Activated CD8-positive, alpha-beta memory T cell treated with anti-CD3 and anti-CD28 coated beads for 48 hours (primary cell): ENCODE data around the gene NSF.
"Not testable (repeated sequence)": the region's sequence is repeated elsewhere in the genome, so short reads cannot be mapped to it uniquely, and the experiment has no call there.

Experiments used
- DNase-seq, 3 experiments: peaks; one replicate each; pipeline ENCODE4 v3.0.0-alpha.2; 2020; ENCODE audit warnings: low read depth in 2 of 3, low spot score in 2 of 3

Gene NSF

GRCh38 chr17:46753776-46754175, 163.3 kb downstream of the NSF start:
- no peak for DNase-seq

- DNase-seq: no peak
Measured at GRCh38 chr17:46756081-46756735, 165.7 kb downstream of the NSF start.

GRCh38 chr17:46756861-46757260, 166.4 kb downstream of the NSF start:
- DNase-seq: no peak

- DNase-seq: not testable (repeated sequence)
Measured at GRCh38 chr17:46757588-46757987, 167.1 kb downstream of the NSF start.

GRCh38 chr17:46758614-46759013, 168.1 kb downstream of the NSF start:
- DNase-seq: no peak

GRCh38 chr17:46759141-46759540, 168.7 kb downstream of the NSF start:
- no peak for DNase-seq

- DNase-seq: no peak
Measured at GRCh38 chr17:46763416-46763815, 172.9 kb downstream of the NSF start.

GRCh38 chr17:46764000-46764708, 173.7 kb downstream of the NSF start:
- no peak for DNase-seq

- no peak for DNase-seq
Measured at GRCh38 chr17:46764709-46765401, 174.4 kb downstream of the NSF start.

GRCh38 chr17:46765453-46765852, 175.0 kb downstream of the NSF start:
- DNase-seq: no peak

GRCh38 chr17:46766493-46767491, 176.3 kb downstream of the NSF start:
- DNase-seq: no peak

- DNase-seq: no peak
Measured at GRCh38 chr17:46768540-46768870, 178.0 kb downstream of the NSF start.

- DNase-seq: not testable (repeated sequence)
Measured at GRCh38 chr17:46768896-46769295, 178.4 kb downstream of the NSF start.

- no peak for DNase-seq
Measured at GRCh38 chr17:46769531-46770438, 179.3 kb downstream of the NSF start.

GRCh38 chr17:46770439-46770817, 180.0 kb downstream of the NSF start:
- no peak for DNase-seq

GRCh38 chr17:46770818-46771560, 180.5 kb downstream of the NSF start:
- DNase-seq: no peak

GRCh38 chr17:46771561-46772474, 181.3 kb downstream of the NSF start:
- DNase-seq: no peak

GRCh38 chr17:46772475-46773220, 182.2 kb downstream of the NSF start:
- DNase-seq: no peak
